Tibial nerve (tissue), 3 donors: ENCODE results near the gene FMN1.

Source experiments
- CTCF ChIP-seq, 5 experiments: fragments of 200-600 bp in 3 of 5; fragments of 450-650 bp in 2 of 5; sonication (generic) in 3 of 5; IDR thresholded peaks; one replicate each; pipeline ENCODE4 v1.5.1; 2016 to 2019; ENCODE audit warnings: antibody characterized with exemption in 5 of 5, mild to moderate bottlenecking in 3 of 5, moderate library complexity in 2 of 5
- POLR2A ChIP-seq, 2 donors: fragments of 450-650 bp; IDR thresholded peaks; one replicate each; pipeline ENCODE4 v1.6.1; 2017; ENCODE audit warnings: antibody characterized with exemption in 2 of 2, mild to moderate bottlenecking in 2 of 2, moderate library complexity in 2 of 2

GRCh38 chr15:33047077-33047476 lies 147.4 kb downstream of the FMN1 start:
- no peak for TF ChIP-seq POLR2A (IDR thresholded peaks at IDR 0.05)
- no peak for TF ChIP-seq CTCF (IDR thresholded peaks at IDR 0.05)
